H1 (cell line): ENCODE measurements around the gene SKP2. TPM values are rescaled to one million over a fixed set of nuclear protein-coding genes. Genes with fewer than 3 reads are reported as not detected.

Experiments used
- CTCF ChIA-PET: fragments of 300-600 bp; sonication (Branson Sonifier 250); formaldehyde crosslinking; loops from one replicate; lab custom pipeline; 2021; ENCODE audit not compliant: partially characterized antibody; lab: Charles Lee
- POLR2A ChIA-PET: fragments of 300-600 bp; sonication (Branson Sonifier 250); formaldehyde crosslinking; loops from one replicate; lab custom pipeline; 2021; ENCODE audit warnings: inconsistent platforms; ENCODE audit not compliant: partially characterized antibody; lab: Charles Lee
- DNase-seq, 2 experiments: peaks; one replicate each; pipeline versions ENCODE4 v3.0.0 to v3.0.0-alpha.2; 2010 to 2022; ENCODE audit warnings: low spot score in 2 of 2, low read depth in 1 of 2, mixed read lengths in 1 of 2
- FAIRE-seq: peaks from 2 replicates; lab custom pipeline; 2011; peaks lifted over from hg19 to GRCh38; lab: Jason Lieb, UNC
- H2AFZ ChIP-seq: 2 replicates; pipeline ENCODE4 v1.8.1; 2012; ENCODE audit warnings: low read length, inconsistent platforms
- H2AK5ac ChIP-seq: 2 replicates; pipeline ENCODE4 v1.6.1; 2013; ENCODE audit warnings: low read depth, low read length
- H2BK120ac ChIP-seq: replicated peaks from 2 replicates; pipeline ENCODE3; 2013; ENCODE audit warnings: low read depth, low read length, inconsistent platforms
- H2BK12ac ChIP-seq: 2 replicates; pipeline ENCODE4 v1.6.1; 2013; ENCODE audit warnings: low read depth, low read length
- H2BK15ac ChIP-seq: 2 replicates; pipeline ENCODE4 v1.6.1; 2013; ENCODE audit warnings: low read length
- H2BK20ac ChIP-seq: 2 replicates; pipeline ENCODE4 v1.6.1; 2013; ENCODE audit warnings: low read length
- H2BK5ac ChIP-seq: 2 replicates; pipeline ENCODE4 v1.6.1; 2013; ENCODE audit warnings: low read depth, low read length
- H3K14ac ChIP-seq: 2 replicates; pipeline ENCODE4 v1.6.1; 2013; ENCODE audit warnings: inconsistent platforms; ENCODE audit not compliant: insufficient read length
- H3K18ac ChIP-seq: 2 replicates; pipeline ENCODE4 v1.6.1; 2013; ENCODE audit warnings: low read length; ENCODE audit errors: extremely low read depth
- H3K23ac ChIP-seq: 2 replicates; pipeline ENCODE4 v1.6.1; 2013; ENCODE audit warnings: inconsistent platforms; ENCODE audit not compliant: insufficient read length
- H3K23me2 ChIP-seq: 2 replicates; pipeline ENCODE4 v1.6.1; 2013; ENCODE audit warnings: low read depth, low read length
- H3K27ac ChIP-seq: 2 replicates; pipeline ENCODE4 v1.6.1; 2011; ENCODE audit warnings: low read depth, low read length, inconsistent platforms
- H3K27me3 ChIP-seq, 4 experiments: replicated peaks in 1 of 4; 1 replicate in 1 of 4; 2 replicates in 3 of 4; pipeline versions ENCODE4 v1.6.1 to v1.8.1; 2011 to 2013; ENCODE audit warnings: low read length in 3 of 4, mild to moderate bottlenecking in 3 of 4, inconsistent platforms in 2 of 4, mixed read lengths in 2 of 4, moderate library complexity in 1 of 4; ENCODE audit not compliant: control insufficient read depth in 3 of 4, insufficient read depth in 3 of 4; ENCODE audit errors: extremely low read depth in 1 of 4
- H3K36me3 ChIP-seq, 4 experiments: 2 replicates each; pipeline versions ENCODE4 v1.6.1 to v1.8.1; 2011 to 2013; ENCODE audit warnings: mild to moderate bottlenecking in 4 of 4, low read length in 3 of 4, moderate library complexity in 2 of 4, control low read depth in 1 of 4, inconsistent platforms in 1 of 4; ENCODE audit not compliant: insufficient read depth in 4 of 4, control insufficient read depth in 2 of 4
- H3K4ac ChIP-seq: replicated peaks from 2 replicates; pipeline ENCODE3; 2013; ENCODE audit warnings: low read length, low read depth, mixed read lengths, inconsistent platforms; ENCODE audit not compliant: insufficient read length
- H3K4me1 ChIP-seq, 4 experiments: replicated peaks in 1 of 4; 1 replicate in 1 of 4; 2 replicates in 3 of 4; pipeline versions ENCODE4 v1.6.1 to v1.8.1; 2011 to 2013; ENCODE audit warnings: low read length in 3 of 4, inconsistent platforms in 2 of 4, mixed read lengths in 1 of 4; ENCODE audit not compliant: insufficient read depth in 4 of 4, control insufficient read depth in 3 of 4
- H3K4me2 ChIP-seq, 2 experiments: 2 replicates each; pipeline versions ENCODE4 v1.6.1 to v1.8.1; 2011 to 2013; ENCODE audit warnings: low read depth in 2 of 2, low read length in 2 of 2, control low read depth in 1 of 2, inconsistent platforms in 1 of 2, mild to moderate bottlenecking in 1 of 2; ENCODE audit not compliant: insufficient read depth in 1 of 2
- H3K4me3 ChIP-seq, 4 experiments: fragments of 200-600, 300-600 bp in 1 of 4; sonication (generic), shearing (Covaris generic), sonication (Bioruptor Twin) in 1 of 4; 2 replicates each; pipeline versions ENCODE4 v1.5.1 to v1.8.1; 2011 to 2016; ENCODE audit warnings: low read length in 4 of 4, low read depth in 3 of 4, control low read depth in 2 of 4, inconsistent platforms in 2 of 4, mild to moderate bottlenecking in 2 of 4, mixed read lengths in 1 of 4, moderate library complexity in 1 of 4; ENCODE audit not compliant: insufficient read depth in 2 of 4; ENCODE audit errors: extremely low read depth in 1 of 4
- H3K56ac ChIP-seq: replicated peaks from 2 replicates; pipeline ENCODE3; 2013; ENCODE audit warnings: low read depth, mild to moderate bottlenecking, mixed read lengths, low read length, inconsistent platforms; ENCODE audit not compliant: insufficient read length
- H3K79me1 ChIP-seq: 2 replicates; pipeline ENCODE4 v1.6.1; 2013; ENCODE audit warnings: low read depth, low read length, control low read depth
- H3K79me2 ChIP-seq, 2 experiments: 2 replicates each; pipeline versions ENCODE4 v1.6.1 to v1.8.1; 2012 to 2013; ENCODE audit warnings: low read length in 2 of 2, mild to moderate bottlenecking in 2 of 2, inconsistent platforms in 1 of 2; ENCODE audit not compliant: insufficient read depth in 2 of 2, control insufficient read depth in 1 of 2
- H3K9ac ChIP-seq, 4 experiments: replicated peaks in 1 of 4; 1 replicate in 1 of 4; 2 replicates in 3 of 4; pipeline versions ENCODE4 v1.6.1 to v1.8.1; 2011 to 2013; ENCODE audit warnings: low read depth in 3 of 4, low read length in 3 of 4, control low read depth in 2 of 4, mild to moderate bottlenecking in 2 of 4, moderate library complexity in 2 of 4, inconsistent platforms in 1 of 4; ENCODE audit errors: extremely low read depth in 1 of 4
- H3K9me3 ChIP-seq, 2 experiments: 2 replicates each; pipeline versions ENCODE4 v1.6.1 to v1.8.1; 2012 to 2013; ENCODE audit warnings: mild to moderate bottlenecking in 2 of 2, moderate library complexity in 2 of 2, control low read depth in 1 of 2, inconsistent platforms in 1 of 2, low read depth in 1 of 2, low read length in 1 of 2, mixed read lengths in 1 of 2; ENCODE audit not compliant: insufficient read depth in 2 of 2
- H4K20me1 ChIP-seq, 2 experiments: replicated peaks in 1 of 2; 2 replicates each; pipeline versions ENCODE3 to v1.8.1; 2011 to 2013; ENCODE audit warnings: inconsistent platforms in 2 of 2, low read length in 2 of 2, mild to moderate bottlenecking in 1 of 2; ENCODE audit not compliant: insufficient read depth in 2 of 2, control insufficient read depth in 1 of 2
- H4K5ac ChIP-seq: 2 replicates; pipeline ENCODE4 v1.6.1; 2013; ENCODE audit warnings: low read length, low read depth, mixed read lengths, inconsistent platforms; ENCODE audit not compliant: insufficient read length
- H4K8ac ChIP-seq: 2 replicates; pipeline ENCODE4 v1.8.0; 2013; ENCODE audit warnings: mild to moderate bottlenecking, moderate library complexity, low read length, inconsistent platforms; ENCODE audit not compliant: insufficient read depth; ENCODE audit errors: extremely low read depth
- H4K91ac ChIP-seq: replicated peaks from 2 replicates; pipeline ENCODE3; 2013; ENCODE audit warnings: low read length, mixed read lengths, inconsistent platforms; ENCODE audit not compliant: insufficient read length
- CTBP2 ChIP-seq: IDR thresholded peaks from 2 replicates; pipeline ENCODE4 v1.7.0; 2011; ENCODE audit warnings: borderline replicate concordance, mild to moderate bottlenecking, moderate library complexity, mixed read lengths, low read length; ENCODE audit not compliant: insufficient read depth, insufficient read length
- POLR2A ChIP-seq, 2 experiments: IDR thresholded peaks; 1 replicate in 1 of 2; 2 replicates in 1 of 2; pipeline ENCODE4 v1.6.1; 2011; ENCODE audit warnings: low read depth in 2 of 2, low read length in 2 of 2, mild to moderate bottlenecking in 2 of 2; ENCODE audit errors: control extremely low read depth in 1 of 2
- RAD21 ChIP-seq, 2 experiments: IDR thresholded peaks in 1 of 2; conservative IDR thresholded peaks in 1 of 2; 2 replicates each; pipeline ENCODE4 v1.6.1; 2011; ENCODE audit warnings: low read depth in 2 of 2, low read length in 2 of 2, improper control_type of control experiment in 1 of 2, inconsistent platforms in 1 of 2, mild to moderate bottlenecking in 1 of 2, moderate library complexity in 1 of 2
- RBBP5 ChIP-seq: IDR thresholded peaks from 2 replicates; pipeline ENCODE4 v1.7.1; 2012; ENCODE audit warnings: low read depth, mild to moderate bottlenecking, inconsistent platforms, low read length, moderate library complexity, borderline replicate concordance
- SUZ12 ChIP-seq: fragments of 200-600 bp; sonication (generic); IDR thresholded peaks from 2 replicates; pipeline ENCODE4 v1.6.1; 2012; ENCODE audit warnings: mild to moderate bottlenecking, inconsistent platforms, low read length, moderate library complexity, mixed read lengths
- TAF1 ChIP-seq: IDR thresholded peaks from 2 replicates; pipeline ENCODE4 v1.6.1; 2011; ENCODE audit warnings: mild to moderate bottlenecking, low read depth, low read length
- TAF7 ChIP-seq: optimal IDR thresholded peaks from 2 replicates; pipeline ENCODE3; 2011; ENCODE audit warnings: low read depth, mild to moderate bottlenecking, inconsistent platforms, low read length, moderate library complexity, borderline replicate concordance
- TBP ChIP-seq: IDR thresholded peaks from 2 replicates; pipeline ENCODE4 v1.6.1; 2011; ENCODE audit warnings: low read depth, low read length, improper control_type of control experiment
- WGBS, 2 experiments: shearing (Covaris generic) in 1 of 2; methylation state at CpG; one replicate each; pipeline versions ENCODE4 v1.1.6 to v1.1.7; 2013 to 2015; ENCODE audit warnings: low lambda C conversion rate in 2 of 2, mixed read lengths in 2 of 2, inconsistent platforms in 1 of 2, low coverage in 1 of 2, missing lambda C conversion rate in 1 of 2; ENCODE audit not compliant: insufficient replicate concordance in 2 of 2, insufficient coverage in 1 of 2, insufficient read length in 1 of 2; ENCODE audit errors: extremely low coverage in 1 of 2, missing lambda C conversion rate in 1 of 2; 5-methylcytosine and 5-hydroxymethylcytosine counted together
- polyA plus RNA-seq, 7 experiments: library from polyadenylated mRNA; depleted of rRNA in 3 of 7; stranded (reverse) in 5 of 7; unstranded in 2 of 7; fragments of >200 nt in 5 of 7; fragments of 200-250 nt in 2 of 7; gene quantifications; 1 replicate in 5 of 7; 2 replicates in 1 of 7; 4 replicates in 1 of 7; pipeline versions ENCODE4 v1.2.1 to v1.2.3, GENCODE V29; 2011 to 2013; ENCODE audit warnings: missing spikeins in 2 of 7, mixed read lengths in 2 of 7
- total RNA-seq: library from RNA; stranded (reverse); fragmentation: NEBNext Ultra II Directional; extraction: Animal tissue kit (Norgen Biotek cat#: 25700); gene quantifications from 2 replicates; pipeline ENCODE4 v1.2.1, GENCODE V29; 2021
- TF ChIP-seq, protein P1 (sequence below): IDR thresholded peaks from 2 replicates; pipeline ENCODE4 v1.6.1; 2012; ENCODE audit warnings: inconsistent platforms
- TF ChIP-seq, protein P2 (sequence below): IDR thresholded peaks from 2 replicates; pipeline ENCODE4 v1.6.1; 2011; ENCODE audit warnings: low read length, improper control_type of control experiment

Gene SKP2
- total and polyA plus RNA-seq, 2 of the 8 experiments (the other 6 are each of a cell fraction or from before 2014, with no cell fraction given): 49.9 to 104 TPM

DNA sequence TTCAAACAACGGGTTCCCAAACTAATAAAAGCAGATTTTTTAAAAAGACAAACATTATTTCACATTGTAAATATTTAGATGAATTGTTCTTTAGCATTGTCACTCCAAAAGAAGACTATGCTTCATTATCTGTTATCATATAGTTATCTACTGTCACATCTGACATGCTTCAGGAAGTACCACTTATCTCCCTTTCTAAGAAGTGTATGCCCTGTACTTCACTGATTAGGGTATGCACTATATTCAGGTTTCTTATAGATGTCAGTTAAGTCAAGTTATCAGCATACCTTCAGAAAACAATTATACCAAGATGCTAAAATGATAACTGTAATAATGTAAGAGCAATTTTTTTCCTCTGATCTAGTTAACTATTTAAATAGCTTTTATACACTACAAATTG is 40.7 kb upstream of the SKP2 start:
- no peaks in the 10 kb centered on the region for H3K36me3 ChIP-seq
- DNase-seq: no peak
- no peak for FAIRE-seq
- no peak overlapping the region for H3K23ac ChIP-seq
- H3K4me1 ChIP-seq: no peaks in the 10 kb centered on the region
- no peaks in the 10 kb centered on the region for H3K79me1 ChIP-seq
- H4K91ac ChIP-seq: no peak overlapping the region
- 91% methylated on average over 1 of the region's 1 CpG; no CpG with 5 or more reads in 1 of the 2 experiments for WGBS, 2 experiments
- H3K4ac ChIP-seq: no peak overlapping the region
- no peak overlapping the region for H3K27ac ChIP-seq
- ChIA-PET POLR2A (no interaction called here), CTCF (interaction anchor here (0.8 to 0.9 kb wide), 2 partner anchors 149 to 333 kb away, joined by 3 to 4 read pairs; no protein-coding TSS in a partner anchor)
- no peak overlapping the region for H2BK12ac ChIP-seq
- H2BK5ac ChIP-seq: no peak overlapping the region
- H2BK15ac ChIP-seq: no peak overlapping the region
- no peak for TF ChIP-seq RBBP5
- TF ChIP-seq SUZ12: no peak
- TF ChIP-seq TAF7: no peak
- TF ChIP-seq TBP: no peak
- TF ChIP-seq, protein P1, sequence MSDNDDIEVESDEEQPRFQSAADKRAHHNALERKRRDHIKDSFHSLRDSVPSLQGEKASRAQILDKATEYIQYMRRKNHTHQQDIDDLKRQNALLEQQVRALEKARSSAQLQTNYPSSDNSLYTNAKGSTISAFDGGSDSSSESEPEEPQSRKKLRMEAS: no peak
- no peak for TF ChIP-seq CTBP2
- TF ChIP-seq, protein P2, sequence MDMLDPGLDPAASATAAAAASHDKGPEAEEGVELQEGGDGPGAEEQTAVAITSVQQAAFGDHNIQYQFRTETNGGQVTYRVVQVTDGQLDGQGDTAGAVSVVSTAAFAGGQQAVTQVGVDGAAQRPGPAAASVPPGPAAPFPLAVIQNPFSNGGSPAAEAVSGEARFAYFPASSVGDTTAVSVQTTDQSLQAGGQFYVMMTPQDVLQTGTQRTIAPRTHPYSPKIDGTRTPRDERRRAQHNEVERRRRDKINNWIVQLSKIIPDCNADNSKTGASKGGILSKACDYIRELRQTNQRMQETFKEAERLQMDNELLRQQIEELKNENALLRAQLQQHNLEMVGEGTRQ: no peak
- no peak for TF ChIP-seq TAF1
- TF ChIP-seq RAD21 (IDR thresholded peaks at IDR 0.05 in 1 of 2, conservative IDR thresholded peaks at IDR 0.05 in 1 of 2; ENCODE audit: low read depth in 2 of 2, low read length in 2 of 2): no peak
- no peak for TF ChIP-seq POLR2A (IDR thresholded peaks at IDR 0.05; ENCODE audit: control extremely low read depth in 1 of 2, low read depth in 2 of 2, low read length in 2 of 2)
- H3K23me2 ChIP-seq: no peaks in the 10 kb centered on the region
- no peaks in the 10 kb centered on the region for H3K27me3 ChIP-seq
- no peak overlapping the region for H3K4me2 ChIP-seq
- no peak overlapping the region for H2BK120ac ChIP-seq
- H3K79me2 ChIP-seq: no peaks in the 10 kb centered on the region
- no peak overlapping the region for H3K9ac ChIP-seq
- H3K18ac ChIP-seq: no peak overlapping the region
- no peaks in the 10 kb centered on the region for H3K9me3 ChIP-seq
- no peak overlapping the region for H2AFZ ChIP-seq
- H3K56ac ChIP-seq: no peak overlapping the region
- H4K8ac ChIP-seq: no peak overlapping the region
- no peak overlapping the region for H3K14ac ChIP-seq
- H4K5ac ChIP-seq: no peak overlapping the region
- H2AK5ac ChIP-seq: no peak overlapping the region
- peaks cover 0 to 2% of the 10 kb centered on the region in 2 experiments for H4K20me1 ChIP-seq
- no peak overlapping the region for H3K4me3 ChIP-seq
- H2BK20ac ChIP-seq: no peak overlapping the region
